Measurements from ENCODE around the gene CDH23. TPM values are rescaled to one million over a fixed set of nuclear protein-coding genes. Genes with fewer than 3 reads are reported as not detected.
A peak's percentile ranks its signal among the peaks of the same experiment; 100 is the strongest.

Gene CDH23
- total and polyA plus RNA-seq, 12 donors: 1.7 to 20.2 (median 7.8) TPM

GRCh38 chr10:71389768-71390460 lies 6.8 kb upstream of the CDH23 start:
- no peak for DNase-seq
- intact Hi-C loops (cut with DNase I): loop anchor here (5.0 to 10.0 kb wide), 5 partner anchors 182 to 425 kb away; no protein-coding TSS in a partner anchor
- Histone ChIP-seq H3K4me1 (replicated peaks in 1 of 2) (no peaks in the 10 kb centered on the region), H3K27ac (no peak overlapping the region), H3K9me3 (replicated peaks in 1 of 3) (no peaks in the 10 kb centered on the region), H3K36me3 (replicated peaks in 1 of 2) (no peaks in the 10 kb centered on the region), H3K27me3 (no peaks in the 10 kb centered on the region), H3K4me3 (no peak overlapping the region)
- 80 to 88% (median 86%) methylated on average over 12 to 14 of the region's 14 CpGs for WGBS, 4 donors
- TF ChIP-seq, protein P1, sequence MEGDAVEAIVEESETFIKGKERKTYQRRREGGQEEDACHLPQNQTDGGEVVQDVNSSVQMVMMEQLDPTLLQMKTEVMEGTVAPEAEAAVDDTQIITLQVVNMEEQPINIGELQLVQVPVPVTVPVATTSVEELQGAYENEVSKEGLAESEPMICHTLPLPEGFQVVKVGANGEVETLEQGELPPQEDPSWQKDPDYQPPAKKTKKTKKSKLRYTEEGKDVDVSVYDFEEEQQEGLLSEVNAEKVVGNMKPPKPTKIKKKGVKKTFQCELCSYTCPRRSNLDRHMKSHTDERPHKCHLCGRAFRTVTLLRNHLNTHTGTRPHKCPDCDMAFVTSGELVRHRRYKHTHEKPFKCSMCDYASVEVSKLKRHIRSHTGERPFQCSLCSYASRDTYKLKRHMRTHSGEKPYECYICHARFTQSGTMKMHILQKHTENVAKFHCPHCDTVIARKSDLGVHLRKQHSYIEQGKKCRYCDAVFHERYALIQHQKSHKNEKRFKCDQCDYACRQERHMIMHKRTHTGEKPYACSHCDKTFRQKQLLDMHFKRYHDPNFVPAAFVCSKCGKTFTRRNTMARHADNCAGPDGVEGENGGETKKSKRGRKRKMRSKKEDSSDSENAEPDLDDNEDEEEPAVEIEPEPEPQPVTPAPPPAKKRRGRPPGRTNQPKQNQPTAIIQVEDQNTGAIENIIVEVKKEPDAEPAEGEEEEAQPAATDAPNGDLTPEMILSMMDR (IDR thresholded peaks at IDR 0.05): no peak
- TF ChIP-seq POLR2A (IDR thresholded peaks at IDR 0.05): no peak

DNA sequence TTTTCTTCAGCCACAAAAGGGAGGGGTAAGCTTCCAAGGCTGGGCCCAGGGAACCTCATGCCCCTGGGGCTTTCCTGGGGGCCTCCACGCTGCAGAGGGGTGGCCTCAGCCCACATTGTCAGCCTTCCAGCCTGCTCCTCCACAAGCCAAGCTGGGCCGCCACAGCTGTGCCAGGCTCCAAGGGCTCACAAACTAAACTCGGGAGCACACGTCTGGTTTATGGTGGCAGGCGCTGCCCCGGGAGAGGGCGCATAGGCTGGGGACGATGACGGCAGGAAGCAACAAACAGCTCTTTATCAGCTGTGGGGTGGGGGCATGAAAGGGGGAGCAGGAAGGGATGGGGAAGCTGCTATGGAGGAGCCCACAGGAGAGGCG lies 6.3 kb upstream of the CDH23 start:
- no peaks in the 10 kb centered on the region for H3K27me3 ChIP-seq
- peak in 1 of 7 donors; percentile 23 for DNase-seq
- no peak for TF ChIP-seq POLR2A (IDR thresholded peaks at IDR 0.05)
- TF ChIP-seq, protein P1 (IDR thresholded peaks at IDR 0.05): no peak
- no peaks in the 10 kb centered on the region for H3K9me3 ChIP-seq (replicated peaks in 1 of 3)
- intact Hi-C loops (cut with DNase I): loop anchor here (5.0 to 10.0 kb wide), 3 partner anchors 182 to 424 kb away; no protein-coding TSS in a partner anchor
- H3K4me1 ChIP-seq (replicated peaks in 1 of 2): no peaks in the 10 kb centered on the region
- no peak overlapping the region for H3K27ac ChIP-seq
- WGBS, 4 donors: 39 to 76% (median 49%) methylated on average over 6 to 10 of the region's 10 CpGs
- H3K4me3 ChIP-seq: no peak overlapping the region
- no peaks in the 10 kb centered on the region for H3K36me3 ChIP-seq (replicated peaks in 1 of 2)

DNA sequence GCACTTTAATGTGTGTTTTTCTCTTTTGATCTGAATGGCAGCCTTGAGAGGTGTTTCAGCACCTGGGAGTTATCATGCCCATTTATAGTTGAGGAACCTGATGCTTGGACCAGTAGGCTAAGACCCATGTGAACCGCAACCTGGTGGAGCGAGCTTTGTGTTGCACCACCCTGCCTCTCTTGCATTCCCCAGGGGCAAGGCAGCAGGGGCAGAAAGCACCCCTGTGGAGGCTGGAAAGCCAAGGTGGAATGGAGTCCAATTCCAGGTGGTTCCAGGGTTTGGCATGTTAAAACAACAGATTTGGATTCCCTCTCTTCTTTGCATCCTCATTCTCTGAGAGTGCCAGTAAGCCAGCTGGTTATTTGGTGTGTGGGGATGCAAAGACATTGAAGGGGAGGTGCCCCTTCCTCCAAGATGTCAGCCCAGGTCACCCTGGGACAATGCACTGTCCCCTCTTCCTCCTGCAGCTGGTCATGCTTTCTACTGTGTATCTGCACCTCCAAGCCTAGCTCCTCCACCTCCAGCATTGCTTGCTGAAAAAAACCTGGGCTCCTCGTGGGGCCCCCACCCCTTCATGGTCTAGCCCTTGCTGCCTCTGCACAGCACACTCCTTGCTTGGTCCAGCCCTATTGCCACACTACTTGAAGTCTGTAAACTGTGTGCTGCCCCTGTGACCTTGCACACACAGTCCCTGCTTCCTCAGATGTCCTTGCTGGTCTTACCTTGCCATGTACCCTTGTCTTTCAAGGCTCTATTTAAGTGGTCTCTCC lies 5.6 kb upstream of the CDH23 start:
- Histone ChIP-seq H3K4me1 (replicated peaks in 1 of 2) (no peaks in the 10 kb centered on the region), H3K9me3 (replicated peaks in 1 of 3) (no peaks in the 10 kb centered on the region), H3K4me3 (no peak overlapping the region), H3K27me3 (no peaks in the 10 kb centered on the region), H3K36me3 (replicated peaks in 1 of 2) (no peaks in the 10 kb centered on the region), H3K27ac (no peak overlapping the region)
- intact Hi-C loops (cut with DNase I): loop anchor here (5.0 to 10.0 kb wide), 3 partner anchors 181 to 424 kb away; no protein-coding TSS in a partner anchor
- WGBS, 4 donors: 77 to 90% (median 81%) methylated on average over 3 of the region's 3 CpGs
- DNase-seq: peak in 1 of 7 donors; percentile 6
- no peak for TF ChIP-seq POLR2A (IDR thresholded peaks at IDR 0.05)
- TF ChIP-seq, protein P1 (IDR thresholded peaks at IDR 0.05): no peak

DNA sequence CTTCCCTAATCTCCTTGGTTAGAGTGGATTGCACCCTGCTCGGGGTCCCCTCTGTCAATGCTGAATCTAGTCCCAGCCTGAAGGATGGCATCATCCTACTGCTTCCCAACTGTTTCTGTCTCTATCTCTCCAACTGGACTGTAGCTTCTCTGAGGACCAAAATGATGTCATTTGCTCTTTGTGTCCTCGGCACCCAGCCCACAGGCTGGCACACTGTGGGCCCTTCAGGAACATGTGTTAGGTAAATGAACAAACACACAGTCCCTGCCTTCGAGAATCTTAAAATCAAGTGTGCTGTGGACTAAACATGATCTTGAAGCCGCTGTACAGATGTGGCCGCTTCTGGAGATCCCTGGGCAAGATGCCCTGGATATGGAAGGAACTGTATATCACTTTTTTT lies 5.0 kb upstream of the CDH23 start:
- Histone ChIP-seq H3K4me3 (no peak overlapping the region), H3K4me1 (replicated peaks in 1 of 2) (no peaks in the 10 kb centered on the region), H3K36me3 (replicated peaks in 1 of 2) (no peaks in the 10 kb centered on the region), H3K27ac (no peak overlapping the region), H3K27me3 (no peaks in the 10 kb centered on the region), H3K9me3 (replicated peaks in 1 of 3) (no peaks in the 10 kb centered on the region)
- peak in 1 of 7 donors; percentile 24 for DNase-seq
- no peak for TF ChIP-seq POLR2A (IDR thresholded peaks at IDR 0.05)
- TF ChIP-seq, protein P1 (IDR thresholded peaks at IDR 0.05): no peak
- intact Hi-C loops (cut with DNase I): loop anchor here (5.0 to 10.0 kb wide), 3 partner anchors 181 to 423 kb away; no protein-coding TSS in a partner anchor
- 74 to 85% (median 81%) methylated on average over 5 of the region's 5 CpGs for WGBS, 4 donors

Data from adrenal gland (tissue), 12 donors.